Ovary (tissue), 9 donors: ENCODE data around the gene SPOCK1. TPM values are rescaled to one million over a fixed set of nuclear protein-coding genes. Genes with fewer than 3 reads are reported as not detected.

ENCODE experiments used
- DNase-seq, 5 donors: peaks; one replicate each; pipeline ENCODE4 v3.0.0-alpha.2; 2019 to 2020
- H3K27ac ChIP-seq, 2 donors: fragments of 200-600 bp; one replicate each; pipeline versions ENCODE4 v1.5.1 to v1.8.0; 2019 to 2022
- H3K27me3 ChIP-seq: fragments of 200-600 bp; one replicate; pipeline ENCODE4 v1.8.0; 2022
- H3K36me3 ChIP-seq: fragments of 200-600 bp; sonication (generic); one replicate; pipeline ENCODE4 v1.5.1; 2019
- H3K4me1 ChIP-seq: one replicate; pipeline ENCODE4 v1.8.1; 2013; ENCODE audit warnings: mild to moderate bottlenecking, moderate library complexity; ENCODE audit not compliant: insufficient read depth
- H3K4me3 ChIP-seq: fragments of 200-600 bp; sonication (generic); one replicate; pipeline ENCODE4 v1.5.1; 2017
- H3K9me3 ChIP-seq, 2 donors: fragments of 200-600 bp in 1 of 2; sonication (generic) in 1 of 2; one replicate each; pipeline versions ENCODE4 v1.5.1 to v1.8.1; 2013 to 2019; ENCODE audit warnings: mild to moderate bottlenecking in 1 of 2, moderate library complexity in 1 of 2
- EP300 ChIP-seq: sonication (generic); formaldehyde crosslinking; IDR thresholded peaks from one replicate; pipeline ENCODE4 v1.6.1; 2017; ENCODE audit warnings: antibody characterized with exemption
- POLR2A ChIP-seq: fragments of 450-650 bp; IDR thresholded peaks from one replicate; pipeline ENCODE4 v1.6.1; 2017; ENCODE audit warnings: antibody characterized with exemption, mild to moderate bottlenecking, moderate library complexity
- WGBS, 3 donors: extraction: QIAGEN DNeasy Blood & Tissue Kit in 1 of 3; methylation state at CpG; one replicate each; pipeline versions ENCODE4 v1.1.5 to v1.1.7; 2013 to 2017; 5-methylcytosine and 5-hydroxymethylcytosine counted together
- intact Hi-C, 4 donors: fragments of 100-400 bp; cut with DNase I; formaldehyde crosslinking; loops; one replicate each; pipeline versions ENCODE4 v1.11.0 to v1.15.1; 2022 to 2023
- polyA plus RNA-seq, 2 donors: library from polyadenylated mRNA; stranded (reverse); fragments of 200-250 nt in 1 of 2; fragments of 350-450 nt in 1 of 2; fragmentation: Illumina TruSeq in 1 of 2; extraction: RNeasy Lipid Tissue Mini Kit (QIAGEN cat#74804) in 1 of 2; gene quantifications; one replicate each; pipeline ENCODE4 v1.2.3, GENCODE V29; 2013 to 2014
- total RNA-seq, 7 donors: library from RNA; depleted of rRNA in 2 of 7; stranded (reverse); fragments of >200 nt in 2 of 7; fragmentation: NEBNext Ultra II Directional in 3 of 7; extraction: Animal tissue kit (Norgen Biotek cat#: 25700) in 3 of 7; gene quantifications; one replicate each; pipeline versions ENCODE4 v1.1.0 to v1.2.4, GENCODE V29; 2016 to 2023
- TF ChIP-seq, protein P1 (sequence below), 3 donors: fragments of 450-650 bp in 2 of 3; fragments of 200-600 bp in 1 of 3; IDR thresholded peaks; one replicate each; pipeline versions ENCODE4 v1.5.1 to v1.8.0; 2016 to 2022; ENCODE audit warnings: antibody characterized with exemption in 3 of 3, mild to moderate bottlenecking in 1 of 3
- donor health status: DM: no; HTN: no; CAD: no; lungs with moderate emphysema.
- donor health status: DM: no; HTN: no; CAD: no.
- donor health status: Bipolar disorder and iron deficiency.
- donor health status: DM: yes; HTN: yes; CAD: no.
- donor health status: DM: no; HTN: no; CAD: no.
- donor health status: DM: yes; HTN: yes; CAD: no.

SPOCK1 gene
- total and polyA plus RNA-seq, 9 donors = 1.3 to 42.6 (median 10.8) TPM

DNA sequence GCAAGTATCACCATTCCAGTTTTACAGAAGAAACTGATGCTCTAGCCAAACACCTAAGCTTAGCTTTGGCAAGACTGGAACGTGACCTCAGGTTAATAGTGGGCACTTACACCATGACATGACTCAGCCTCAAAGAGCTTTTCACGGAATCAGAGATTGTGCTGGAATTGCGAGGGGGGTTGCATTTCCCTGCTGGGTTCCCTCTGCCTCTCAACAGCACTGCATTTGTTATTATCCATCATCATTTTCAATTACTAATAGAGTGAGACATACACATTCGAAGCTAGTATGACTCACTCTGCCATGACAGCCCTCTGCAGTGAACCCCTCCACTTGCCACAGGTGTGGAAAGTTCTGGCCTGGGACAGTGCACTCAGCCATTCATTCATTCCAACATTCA is 8.0 kb downstream of the SPOCK1 start:
- Histone ChIP-seq H3K4me3 (no peak overlapping the region), H3K27me3 (no peaks in the 10 kb centered on the region), H3K27ac (no peak overlapping the region), H3K36me3 (no peaks in the 10 kb centered on the region), H3K4me1 (no peaks in the 10 kb centered on the region), H3K9me3 (no peaks in the 10 kb centered on the region)
- TF ChIP-seq EP300 (no peak), POLR2A (no peak)
- TF ChIP-seq, protein P1, sequence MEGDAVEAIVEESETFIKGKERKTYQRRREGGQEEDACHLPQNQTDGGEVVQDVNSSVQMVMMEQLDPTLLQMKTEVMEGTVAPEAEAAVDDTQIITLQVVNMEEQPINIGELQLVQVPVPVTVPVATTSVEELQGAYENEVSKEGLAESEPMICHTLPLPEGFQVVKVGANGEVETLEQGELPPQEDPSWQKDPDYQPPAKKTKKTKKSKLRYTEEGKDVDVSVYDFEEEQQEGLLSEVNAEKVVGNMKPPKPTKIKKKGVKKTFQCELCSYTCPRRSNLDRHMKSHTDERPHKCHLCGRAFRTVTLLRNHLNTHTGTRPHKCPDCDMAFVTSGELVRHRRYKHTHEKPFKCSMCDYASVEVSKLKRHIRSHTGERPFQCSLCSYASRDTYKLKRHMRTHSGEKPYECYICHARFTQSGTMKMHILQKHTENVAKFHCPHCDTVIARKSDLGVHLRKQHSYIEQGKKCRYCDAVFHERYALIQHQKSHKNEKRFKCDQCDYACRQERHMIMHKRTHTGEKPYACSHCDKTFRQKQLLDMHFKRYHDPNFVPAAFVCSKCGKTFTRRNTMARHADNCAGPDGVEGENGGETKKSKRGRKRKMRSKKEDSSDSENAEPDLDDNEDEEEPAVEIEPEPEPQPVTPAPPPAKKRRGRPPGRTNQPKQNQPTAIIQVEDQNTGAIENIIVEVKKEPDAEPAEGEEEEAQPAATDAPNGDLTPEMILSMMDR (IDR thresholded peaks at IDR 0.05) = no peak
- 71 to 81% (median 80%) methylated on average over 4 of the region's 4 CpGs for WGBS, 3 donors
- no peak for DNase-seq
- intact Hi-C loops = no loop called here

DNA sequence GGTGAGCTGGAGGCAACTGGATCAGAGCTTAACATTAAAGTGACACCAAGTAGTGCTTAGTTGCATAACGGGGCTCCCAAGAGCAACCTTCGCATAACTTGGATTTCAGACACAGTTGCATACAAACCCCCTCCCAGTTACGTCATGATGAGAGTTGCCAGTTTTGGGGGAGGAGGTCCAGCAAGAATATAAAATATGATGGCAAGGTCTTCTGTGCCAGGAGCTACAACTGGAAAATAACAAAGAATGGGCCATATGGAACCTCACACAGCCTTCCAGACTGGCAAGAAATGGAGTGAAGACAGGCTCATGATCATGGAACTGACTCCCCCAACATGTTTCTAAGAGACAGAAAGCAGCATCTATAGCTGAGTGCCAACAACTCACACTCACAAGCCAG is 8.5 kb downstream of the SPOCK1 start:
- H3K9me3 ChIP-seq = no peaks in the 10 kb centered on the region
- no peak overlapping the region for H3K4me3 ChIP-seq
- no peaks in the 10 kb centered on the region for H3K27me3 ChIP-seq
- intact Hi-C loops = no loop called here
- TF ChIP-seq, protein P1 (IDR thresholded peaks at IDR 0.05) = no peak
- H3K36me3 ChIP-seq = no peaks in the 10 kb centered on the region
- no peak overlapping the region for H3K27ac ChIP-seq
- H3K4me1 ChIP-seq = no peaks in the 10 kb centered on the region
- WGBS, 3 donors = 75 to 82% (median 80%) methylated on average over 3 of the region's 3 CpGs
- DNase-seq = no peak

DNA sequence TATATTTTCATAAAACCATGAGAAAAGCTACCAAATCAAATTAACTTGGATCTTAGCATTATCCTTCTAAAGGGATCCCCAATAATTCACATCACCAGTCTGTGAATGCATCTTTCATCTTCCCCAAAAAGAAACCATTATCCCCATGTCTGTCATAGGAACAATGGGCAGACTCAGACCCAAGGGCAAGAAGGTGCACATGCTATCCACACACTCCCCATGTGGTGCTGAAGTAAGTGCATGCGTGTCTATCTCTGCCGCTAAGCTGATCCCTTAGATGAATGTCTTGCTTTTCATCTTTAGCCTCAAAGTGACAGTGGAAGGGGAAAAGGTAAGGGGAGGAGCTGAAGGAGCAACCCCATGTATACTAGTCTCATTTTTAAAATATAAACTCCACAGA is 10.2 kb downstream of the SPOCK1 start:
- no peaks in the 10 kb centered on the region for H3K4me1 ChIP-seq
- no peak overlapping the region for H3K4me3 ChIP-seq
- H3K36me3 ChIP-seq = no peaks in the 10 kb centered on the region
- no peak overlapping the region for H3K27ac ChIP-seq
- WGBS, 3 donors = 94% methylated on average over 2 of the region's 2 CpGs
- H3K27me3 ChIP-seq = no peaks in the 10 kb centered on the region
- no peaks in the 10 kb centered on the region for H3K9me3 ChIP-seq
- intact Hi-C loops = no loop called here
- no peak for DNase-seq
- TF ChIP-seq POLR2A = no peak
- TF ChIP-seq, protein P1 (IDR thresholded peaks at IDR 0.05) = no peak
- no peak for TF ChIP-seq EP300

DNA sequence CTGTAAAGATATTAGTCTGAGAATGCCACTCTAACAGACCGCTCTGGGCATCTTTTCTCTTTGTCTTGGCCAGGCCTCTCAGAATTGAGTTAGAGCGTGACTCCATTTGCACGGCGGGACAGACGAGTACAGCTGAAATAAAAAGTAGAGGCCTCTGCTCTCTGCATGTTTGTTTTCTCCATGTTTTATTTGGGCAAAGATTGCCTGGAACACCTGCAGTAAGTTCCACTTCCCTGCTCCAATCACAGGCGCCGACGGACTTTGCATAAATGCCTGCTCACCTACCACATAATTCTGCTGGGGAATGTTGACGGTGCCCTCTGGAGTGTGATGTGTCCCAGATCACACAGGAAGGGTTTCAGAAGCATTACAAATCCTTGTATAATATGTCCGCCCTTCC is 10.6 kb downstream of the SPOCK1 start:
- H3K4me1 ChIP-seq = no peaks in the 10 kb centered on the region
- intact Hi-C loops = no loop called here
- no peaks in the 10 kb centered on the region for H3K27me3 ChIP-seq
- no peak for DNase-seq
- no peak overlapping the region for H3K27ac ChIP-seq
- TF ChIP-seq, protein P1 (IDR thresholded peaks at IDR 0.05) = no peak
- TF ChIP-seq POLR2A (no peak), EP300 (no peak)
- H3K4me3 ChIP-seq = no peak overlapping the region
- H3K36me3 ChIP-seq = no peaks in the 10 kb centered on the region
- WGBS, 3 donors = 89 to 93% (median 89%) methylated on average over 10 of the region's 10 CpGs
- no peaks in the 10 kb centered on the region for H3K9me3 ChIP-seq

DNA sequence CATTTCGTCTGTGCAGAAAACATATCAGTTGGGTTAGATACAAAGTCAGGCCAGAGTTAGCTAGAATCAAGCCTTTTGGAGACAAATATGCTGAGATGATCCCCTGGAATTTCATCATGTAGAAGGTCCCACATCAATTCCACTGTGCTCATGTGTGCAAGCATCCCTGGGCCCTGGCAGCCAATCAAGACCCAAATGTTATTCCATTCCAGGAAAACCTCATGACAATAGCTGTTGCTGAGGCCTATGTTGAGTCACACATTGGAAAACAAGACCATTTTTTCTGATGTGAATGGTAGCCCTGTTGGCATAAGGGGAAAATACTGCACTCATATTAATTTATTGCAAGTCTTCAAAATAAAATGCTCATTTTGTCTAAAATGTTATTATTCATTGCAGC is 11.5 kb downstream of the SPOCK1 start:
- intact Hi-C loops = no loop called here
- 79 to 91% (median 90%) methylated on average over 1 of the region's 1 CpG for WGBS, 3 donors
- Histone ChIP-seq H3K4me3 (no peak overlapping the region), H3K27ac (no peak overlapping the region), H3K4me1 (no peaks in the 10 kb centered on the region), H3K27me3 (no peaks in the 10 kb centered on the region), H3K36me3 (no peaks in the 10 kb centered on the region), H3K9me3 (no peaks in the 10 kb centered on the region)
- DNase-seq = no peak
- TF ChIP-seq POLR2A (no peak), EP300 (no peak)
- TF ChIP-seq, protein P1 (IDR thresholded peaks at IDR 0.05) = no peak
